Measurements from ENCODE around the gene LRP1.

The LRP1 gene

GRCh38 chr12:57185403-57185802, 57.1 kb downstream of the LRP1 start:
- no peaks in the 10 kb centered on the region for H3K27me3 Mint-ChIP-seq
- no peak overlapping the region for H3K27ac Mint-ChIP-seq
- no peaks in the 10 kb centered on the region for H3K9me3 Mint-ChIP-seq
- peaks cover 1% of the 10 kb centered on the region for H3K4me1 Mint-ChIP-seq (ENCODE audit: low read depth)
- no peaks in the 10 kb centered on the region for H3K36me3 Mint-ChIP-seq (ENCODE audit: low read depth)
- H3K4me3 Mint-ChIP-seq, result no peak overlapping the region
- no peak for DNase-seq

- H3K27ac Mint-ChIP-seq, result no peak overlapping the region
- H3K9me3 Mint-ChIP-seq, result no peaks in the 10 kb centered on the region
- no peaks in the 10 kb centered on the region for H3K36me3 Mint-ChIP-seq (ENCODE audit: low read depth)
- H3K4me3 Mint-ChIP-seq, result no peak overlapping the region
- H3K4me1 Mint-ChIP-seq (ENCODE audit: low read depth), result peaks cover 1% of the 10 kb centered on the region
- H3K27me3 Mint-ChIP-seq, result no peaks in the 10 kb centered on the region
- no peak for DNase-seq
Measured at GRCh38 chr12:57185906-57186508, 57.7 kb downstream of the LRP1 start.

- Mint-ChIP-seq H3K27ac (no peak overlapping the region), H3K4me3 (no peak overlapping the region), H3K36me3 (ENCODE audit: low read depth) (no peaks in the 10 kb centered on the region), H3K9me3 (no peaks in the 10 kb centered on the region), H3K27me3 (no peaks in the 10 kb centered on the region), H3K4me1 (ENCODE audit: low read depth) (peaks cover 1% of the 10 kb centered on the region)
- no peak for DNase-seq
Measured at GRCh38 chr12:57187222-57188089, 59.2 kb downstream of the LRP1 start.

GRCh38 chr12:57188090-57188425, 59.8 kb downstream of the LRP1 start:
- no peaks in the 10 kb centered on the region for H3K27me3 Mint-ChIP-seq
- H3K4me3 Mint-ChIP-seq, result no peak overlapping the region
- H3K4me1 Mint-ChIP-seq (ENCODE audit: low read depth), result no peaks in the 10 kb centered on the region
- H3K27ac Mint-ChIP-seq, result no peak overlapping the region
- no peak for DNase-seq
- no peaks in the 10 kb centered on the region for H3K36me3 Mint-ChIP-seq (ENCODE audit: low read depth)
- no peaks in the 10 kb centered on the region for H3K9me3 Mint-ChIP-seq

- no peak overlapping the region for H3K27ac Mint-ChIP-seq
- no peak for DNase-seq
- H3K4me3 Mint-ChIP-seq, result no peak overlapping the region
- no peaks in the 10 kb centered on the region for H3K4me1 Mint-ChIP-seq (ENCODE audit: low read depth)
- no peaks in the 10 kb centered on the region for H3K36me3 Mint-ChIP-seq (ENCODE audit: low read depth)
- H3K9me3 Mint-ChIP-seq, result no peaks in the 10 kb centered on the region
- no peaks in the 10 kb centered on the region for H3K27me3 Mint-ChIP-seq
Measured at GRCh38 chr12:57190037-57190436, 61.8 kb downstream of the LRP1 start.

GRCh38 chr12:57190821-57191220, 62.5 kb downstream of the LRP1 start:
- H3K27me3 Mint-ChIP-seq, result no peaks in the 10 kb centered on the region
- no peaks in the 10 kb centered on the region for H3K9me3 Mint-ChIP-seq

GRCh38 chr12:57191410-57191809, 63.1 kb downstream of the LRP1 start:
- Mint-ChIP-seq H3K27ac (no peak overlapping the region), H3K4me1 (ENCODE audit: low read depth) (no peaks in the 10 kb centered on the region), H3K9me3 (no peaks in the 10 kb centered on the region), H3K27me3 (no peaks in the 10 kb centered on the region), H3K36me3 (ENCODE audit: low read depth) (no peaks in the 10 kb centered on the region), H3K4me3 (no peak overlapping the region)
- no peak for DNase-seq

More at GRCh38 chr12:57190821-57191220, 62.5 kb downstream of the LRP1 start:
- H3K4me1 Mint-ChIP-seq (ENCODE audit: low read depth), result no peaks in the 10 kb centered on the region
- no peak overlapping the region for H3K4me3 Mint-ChIP-seq
- H3K36me3 Mint-ChIP-seq (ENCODE audit: low read depth), result no peaks in the 10 kb centered on the region
- no peak overlapping the region for H3K27ac Mint-ChIP-seq
- no peak for DNase-seq

GRCh38 chr12:57192920-57193319, 64.6 kb downstream of the LRP1 start:
- DNase-seq, result no peak
- Mint-ChIP-seq H3K4me3 (no peak overlapping the region), H3K36me3 (ENCODE audit: low read depth) (no peaks in the 10 kb centered on the region), H3K9me3 (no peaks in the 10 kb centered on the region), H3K27ac (no peak overlapping the region), H3K27me3 (no peaks in the 10 kb centered on the region), H3K4me1 (ENCODE audit: low read depth) (no peaks in the 10 kb centered on the region)

GRCh38 chr12:57193706-57194245, 65.5 kb downstream of the LRP1 start:
- H3K4me3 Mint-ChIP-seq, result no peak overlapping the region
- DNase-seq, result no peak
- H3K27ac Mint-ChIP-seq, result no peak overlapping the region
- H3K9me3 Mint-ChIP-seq, result no peaks in the 10 kb centered on the region
- H3K4me1 Mint-ChIP-seq (ENCODE audit: low read depth), result no peaks in the 10 kb centered on the region
- no peaks in the 10 kb centered on the region for H3K27me3 Mint-ChIP-seq
- no peaks in the 10 kb centered on the region for H3K36me3 Mint-ChIP-seq (ENCODE audit: low read depth)

- no peak for DNase-seq
- Mint-ChIP-seq H3K27ac (no peak overlapping the region), H3K4me1 (ENCODE audit: low read depth) (no peaks in the 10 kb centered on the region), H3K9me3 (no peaks in the 10 kb centered on the region), H3K4me3 (no peak overlapping the region), H3K27me3 (no peaks in the 10 kb centered on the region), H3K36me3 (ENCODE audit: low read depth) (no peaks in the 10 kb centered on the region)
Measured at GRCh38 chr12:57194253-57194652, 66.0 kb downstream of the LRP1 start.

GRCh38 chr12:57195186-57195585, 66.9 kb downstream of the LRP1 start:
- Mint-ChIP-seq H3K27ac (no peak overlapping the region), H3K36me3 (ENCODE audit: low read depth) (no peaks in the 10 kb centered on the region), H3K4me1 (ENCODE audit: low read depth) (no peaks in the 10 kb centered on the region), H3K9me3 (no peaks in the 10 kb centered on the region), H3K4me3 (no peak overlapping the region), H3K27me3 (no peaks in the 10 kb centered on the region)
- no peak for DNase-seq

GRCh38 chr12:57195611-57196371, 67.5 kb downstream of the LRP1 start:
- H3K9me3 Mint-ChIP-seq, result no peaks in the 10 kb centered on the region
- no peaks in the 10 kb centered on the region for H3K4me1 Mint-ChIP-seq (ENCODE audit: low read depth)

GRCh38 chr12:57196439-57196838, 68.2 kb downstream of the LRP1 start:
- no peak overlapping the region for H3K4me3 Mint-ChIP-seq
- no peaks in the 10 kb centered on the region for H3K27me3 Mint-ChIP-seq
- H3K9me3 Mint-ChIP-seq, result no peaks in the 10 kb centered on the region
- no peaks in the 10 kb centered on the region for H3K36me3 Mint-ChIP-seq (ENCODE audit: low read depth)
- H3K4me1 Mint-ChIP-seq (ENCODE audit: low read depth), result no peaks in the 10 kb centered on the region
- no peak overlapping the region for H3K27ac Mint-ChIP-seq
- no peak for DNase-seq

More at GRCh38 chr12:57195611-57196371, 67.5 kb downstream of the LRP1 start:
- no peak overlapping the region for H3K4me3 Mint-ChIP-seq
- no peak overlapping the region for H3K27ac Mint-ChIP-seq
- DNase-seq, result no peak
- no peaks in the 10 kb centered on the region for H3K36me3 Mint-ChIP-seq (ENCODE audit: low read depth)
- H3K27me3 Mint-ChIP-seq, result no peaks in the 10 kb centered on the region

GRCh38 chr12:57196956-57197355, 68.7 kb downstream of the LRP1 start:
- no peaks in the 10 kb centered on the region for H3K4me1 Mint-ChIP-seq (ENCODE audit: low read depth)
- no peaks in the 10 kb centered on the region for H3K9me3 Mint-ChIP-seq
- H3K36me3 Mint-ChIP-seq (ENCODE audit: low read depth), result no peaks in the 10 kb centered on the region
- no peak for DNase-seq
- H3K27me3 Mint-ChIP-seq, result no peaks in the 10 kb centered on the region
- no peak overlapping the region for H3K27ac Mint-ChIP-seq
- no peak overlapping the region for H3K4me3 Mint-ChIP-seq

GRCh38 chr12:57198329-57198728, 70.0 kb downstream of the LRP1 start:
- Mint-ChIP-seq H3K27ac (no peak overlapping the region), H3K27me3 (no peaks in the 10 kb centered on the region), H3K9me3 (no peaks in the 10 kb centered on the region), H3K4me3 (no peak overlapping the region), H3K36me3 (ENCODE audit: low read depth) (no peaks in the 10 kb centered on the region), H3K4me1 (ENCODE audit: low read depth) (no peaks in the 10 kb centered on the region)
- no peak for DNase-seq
